Stimulated activated CD4-positive, alpha-beta T cell treated with anti-CD3 and anti-CD28 coated beads, Interleukin-12 subunit alpha, Interleukin-12 subunit beta, amount 100 ng/mL, for 24 hours (primary cell): ENCODE measurements around the gene EDEM3.
A peak's percentile ranks its signal among the peaks of the same experiment; 100 is the strongest.
"Not testable (repeated sequence)": the region's sequence is repeated elsewhere in the genome, so short reads cannot be mapped to it uniquely, and the experiment has no call there.

Experiments used
- DNase-seq, 2 experiments: peaks; one replicate each; pipeline ENCODE4 v3.0.0-alpha.2; 2020; ENCODE audit warnings: low read depth in 2 of 2

The EDEM3 gene, protein sequence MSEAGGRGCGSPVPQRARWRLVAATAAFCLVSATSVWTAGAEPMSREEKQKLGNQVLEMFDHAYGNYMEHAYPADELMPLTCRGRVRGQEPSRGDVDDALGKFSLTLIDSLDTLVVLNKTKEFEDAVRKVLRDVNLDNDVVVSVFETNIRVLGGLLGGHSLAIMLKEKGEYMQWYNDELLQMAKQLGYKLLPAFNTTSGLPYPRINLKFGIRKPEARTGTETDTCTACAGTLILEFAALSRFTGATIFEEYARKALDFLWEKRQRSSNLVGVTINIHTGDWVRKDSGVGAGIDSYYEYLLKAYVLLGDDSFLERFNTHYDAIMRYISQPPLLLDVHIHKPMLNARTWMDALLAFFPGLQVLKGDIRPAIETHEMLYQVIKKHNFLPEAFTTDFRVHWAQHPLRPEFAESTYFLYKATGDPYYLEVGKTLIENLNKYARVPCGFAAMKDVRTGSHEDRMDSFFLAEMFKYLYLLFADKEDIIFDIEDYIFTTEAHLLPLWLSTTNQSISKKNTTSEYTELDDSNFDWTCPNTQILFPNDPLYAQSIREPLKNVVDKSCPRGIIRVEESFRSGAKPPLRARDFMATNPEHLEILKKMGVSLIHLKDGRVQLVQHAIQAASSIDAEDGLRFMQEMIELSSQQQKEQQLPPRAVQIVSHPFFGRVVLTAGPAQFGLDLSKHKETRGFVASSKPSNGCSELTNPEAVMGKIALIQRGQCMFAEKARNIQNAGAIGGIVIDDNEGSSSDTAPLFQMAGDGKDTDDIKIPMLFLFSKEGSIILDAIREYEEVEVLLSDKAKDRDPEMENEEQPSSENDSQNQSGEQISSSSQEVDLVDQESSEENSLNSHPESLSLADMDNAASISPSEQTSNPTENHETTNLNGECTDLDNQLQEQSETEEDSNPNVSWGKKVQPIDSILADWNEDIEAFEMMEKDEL

GRCh38 chr1:184754476-184755225 lies at the start of gene EDEM3:
Gene EDEM3 (minus strand): TSS chr1:184754858. CDS start chr1:184754646, 212 bp downstream.
- peak; percentile 94 to 95 for DNase-seq

DNA sequence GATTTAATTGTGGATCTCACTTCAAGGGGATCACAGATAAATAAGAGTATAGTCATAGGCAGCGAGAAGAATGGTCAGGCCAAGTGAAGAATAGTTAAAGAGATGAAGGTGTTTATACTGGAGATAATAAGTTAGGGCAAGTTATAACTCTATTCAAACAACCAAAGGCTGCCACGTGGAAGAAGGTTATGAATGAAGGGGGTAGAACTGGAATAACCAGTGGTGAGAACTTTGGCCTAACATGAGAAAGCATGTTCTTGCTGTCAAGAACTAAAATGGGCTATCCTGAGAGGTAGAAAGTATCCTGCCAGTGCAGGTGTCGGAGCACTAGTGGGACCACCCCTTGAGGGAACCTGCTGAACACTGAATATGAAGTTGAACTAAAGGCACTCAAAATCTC lies 49.6 kb upstream of the EDEM3 start:
- DNase-seq = no peak

GRCh38 chr1:184803180-184803492 lies 48.5 kb upstream of the EDEM3 start:
- no peak for DNase-seq

- no peak for DNase-seq
Observed at GRCh38 chr1:184802354-184803179, 47.9 kb upstream of the EDEM3 start.

DNA sequence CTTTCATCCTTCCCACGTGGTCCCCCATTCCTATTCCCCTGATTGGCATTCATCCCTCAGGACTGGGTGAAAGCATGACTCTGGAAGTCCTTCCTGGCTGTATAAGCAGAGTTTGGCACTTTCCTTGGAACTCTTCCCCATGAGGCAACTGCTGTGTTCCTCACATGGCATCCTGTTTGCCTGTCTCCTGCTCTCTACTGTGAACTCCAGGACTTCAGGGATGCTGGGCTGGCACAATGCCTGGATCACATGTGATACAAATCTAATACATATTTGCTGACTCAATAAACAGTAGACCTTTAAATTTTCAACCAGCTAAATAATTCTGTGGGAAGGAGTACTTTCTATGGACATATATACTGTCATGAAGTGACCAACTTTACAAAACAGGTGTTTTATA lies 46.8 kb upstream of the EDEM3 start:
- DNase-seq = no peak

GRCh38 chr1:184800876-184801275 lies 46.2 kb upstream of the EDEM3 start:
- DNase-seq = no peak

GRCh38 chr1:184793967-184794366 lies 39.3 kb upstream of the EDEM3 start:
- no peak for DNase-seq

DNA sequence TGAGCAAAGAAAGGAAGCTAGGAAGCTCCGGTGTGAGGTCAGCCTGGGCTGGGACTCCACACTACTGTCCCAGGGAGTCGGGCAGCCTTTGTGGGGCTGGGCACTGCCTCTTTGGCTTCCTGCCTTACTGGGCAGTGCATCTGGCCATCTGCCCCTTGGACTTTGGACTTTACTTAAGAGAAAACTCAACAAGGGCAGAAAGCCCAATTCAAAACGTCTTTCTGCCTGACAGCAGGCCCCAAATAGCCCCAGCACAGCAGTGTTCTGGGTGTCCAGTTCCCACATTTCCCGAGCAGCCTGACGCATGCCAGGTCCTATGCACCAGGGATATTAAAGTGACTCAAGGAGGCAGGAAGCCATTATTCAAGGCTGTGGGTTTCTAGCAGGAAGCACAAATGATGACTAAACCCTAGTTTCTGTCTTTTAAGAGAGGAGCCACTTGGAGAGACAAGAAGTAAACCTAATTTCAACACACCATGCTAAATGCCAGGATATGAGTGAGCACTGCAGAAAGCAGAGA lies 37.9 kb upstream of the EDEM3 start:
- no peak for DNase-seq

DNA sequence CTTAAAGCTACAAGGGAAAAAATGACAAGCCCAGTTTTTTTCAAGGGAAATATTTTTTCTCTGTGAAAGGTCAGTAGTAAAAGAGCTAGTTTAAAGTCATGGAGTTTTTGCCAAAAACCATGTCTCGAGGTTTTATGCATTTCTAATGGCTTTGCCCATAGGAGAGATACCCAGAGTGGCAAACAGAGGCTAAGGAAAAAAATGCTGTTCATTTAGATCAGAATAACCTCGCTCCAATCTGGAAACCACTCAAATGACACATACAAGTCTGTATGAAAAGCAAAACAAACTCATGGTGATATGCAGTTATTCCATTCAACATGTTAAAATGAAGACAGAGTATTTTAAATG lies 36.9 kb upstream of the EDEM3 start:
- no peak for DNase-seq

GRCh38 chr1:184790642-184791549 lies 36.2 kb upstream of the EDEM3 start:
- no peak for DNase-seq

- no peak for DNase-seq
Observed at GRCh38 chr1:184789884-184790283, 35.2 kb upstream of the EDEM3 start.

DNA sequence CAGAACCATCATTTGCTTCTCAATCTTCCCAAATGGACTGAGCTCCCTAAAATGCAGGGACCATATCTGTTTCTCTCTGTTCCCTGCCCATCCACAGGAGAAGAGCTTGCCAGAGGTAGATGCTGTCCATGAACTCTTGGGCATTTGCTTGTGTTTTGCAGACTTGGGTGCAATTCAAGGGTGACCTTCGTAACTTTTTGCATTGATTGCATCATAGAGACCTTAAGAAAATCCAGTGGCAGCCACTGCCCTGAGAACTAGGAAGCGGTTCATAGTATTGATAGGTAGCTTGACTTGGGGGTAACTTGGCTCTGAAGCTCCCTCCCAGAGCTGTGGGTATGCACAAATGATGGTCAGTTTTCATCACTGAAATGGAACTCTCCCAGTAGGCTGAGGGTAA lies 34.3 kb upstream of the EDEM3 start:
- no peak for DNase-seq

DNA sequence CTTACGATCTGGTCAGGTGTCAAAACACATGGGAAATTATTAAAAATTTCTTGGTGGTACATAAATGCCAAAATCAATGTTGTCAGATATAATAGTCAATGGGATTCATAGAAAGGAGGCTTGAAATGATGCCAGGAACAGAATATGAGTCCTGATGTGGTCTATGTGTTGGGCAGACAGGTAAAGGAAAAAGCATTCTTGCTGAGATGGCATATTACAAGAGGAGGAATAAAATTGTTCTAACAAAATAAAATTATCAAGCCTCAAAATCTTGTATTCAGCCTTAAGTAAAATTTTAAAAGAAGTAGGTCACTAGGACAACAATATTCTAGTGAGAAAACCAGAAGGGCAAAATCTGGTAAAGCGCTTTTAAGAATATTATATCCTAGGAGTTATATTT lies 30.9 kb upstream of the EDEM3 start:
- DNase-seq = no peak

DNA sequence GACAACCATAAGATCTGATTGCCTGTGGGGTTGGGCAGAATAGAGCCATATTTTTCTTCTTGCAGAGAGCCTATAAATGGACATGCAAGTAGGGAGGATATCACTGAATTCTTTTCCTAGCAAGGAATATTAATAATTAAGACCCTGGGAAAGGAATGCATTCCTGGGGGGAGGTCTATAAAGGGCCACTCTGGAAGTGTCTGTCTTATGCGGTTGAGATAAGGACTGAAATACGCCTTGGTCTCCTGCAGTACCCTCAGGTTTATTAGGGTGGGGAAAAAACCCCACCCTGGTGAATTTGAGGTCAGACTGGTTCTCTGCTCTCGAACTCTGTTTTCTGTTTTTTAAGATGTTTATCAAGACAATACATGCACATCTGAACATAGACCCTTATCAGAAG lies 29.1 kb upstream of the EDEM3 start:
- DNase-seq = not testable (repeated sequence)

GRCh38 chr1:184781941-184782340 lies 27.3 kb upstream of the EDEM3 start:
- DNase-seq = no peak

DNA sequence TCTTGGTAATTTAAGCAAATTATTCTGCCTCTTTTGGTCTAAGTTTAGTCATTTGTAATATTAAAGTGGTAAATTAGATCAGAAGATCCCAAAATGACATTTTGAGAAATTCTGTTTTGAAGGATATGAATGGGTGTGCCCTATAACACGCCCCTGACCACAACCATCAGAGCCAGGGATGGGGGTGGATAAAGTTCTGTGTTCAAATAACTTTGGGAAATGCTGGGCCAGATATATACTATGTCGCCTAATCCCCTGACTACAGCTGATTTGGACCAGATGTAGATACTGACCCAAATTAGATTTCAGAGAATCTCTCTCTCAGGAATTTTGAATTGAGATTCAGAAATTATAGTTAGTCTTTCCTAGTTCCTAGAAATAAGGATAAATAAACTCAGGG lies 21.2 kb upstream of the EDEM3 start:
- DNase-seq = no peak

DNA sequence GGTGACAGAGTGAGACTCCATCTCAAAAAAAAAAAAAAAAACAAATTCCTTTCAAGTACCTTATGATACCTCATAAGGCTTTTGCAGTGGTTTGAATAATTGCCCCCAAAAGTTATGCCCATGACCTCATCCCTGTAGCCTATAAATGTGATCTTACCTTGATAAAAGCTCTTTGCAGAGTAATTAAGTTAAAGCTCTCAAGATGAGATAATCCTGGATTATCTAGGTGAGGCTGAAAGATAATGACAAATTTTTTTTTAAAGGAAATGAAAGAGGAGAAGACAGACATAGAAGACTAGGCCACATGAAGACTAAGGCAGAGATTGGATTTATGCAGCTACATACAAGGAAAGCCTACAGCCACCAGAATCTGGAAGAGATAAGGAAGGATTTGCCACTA lies 20.7 kb upstream of the EDEM3 start:
- DNase-seq = no peak

- DNase-seq = no peak
Observed at GRCh38 chr1:184773762-184774320, 19.2 kb upstream of the EDEM3 start.

DNA sequence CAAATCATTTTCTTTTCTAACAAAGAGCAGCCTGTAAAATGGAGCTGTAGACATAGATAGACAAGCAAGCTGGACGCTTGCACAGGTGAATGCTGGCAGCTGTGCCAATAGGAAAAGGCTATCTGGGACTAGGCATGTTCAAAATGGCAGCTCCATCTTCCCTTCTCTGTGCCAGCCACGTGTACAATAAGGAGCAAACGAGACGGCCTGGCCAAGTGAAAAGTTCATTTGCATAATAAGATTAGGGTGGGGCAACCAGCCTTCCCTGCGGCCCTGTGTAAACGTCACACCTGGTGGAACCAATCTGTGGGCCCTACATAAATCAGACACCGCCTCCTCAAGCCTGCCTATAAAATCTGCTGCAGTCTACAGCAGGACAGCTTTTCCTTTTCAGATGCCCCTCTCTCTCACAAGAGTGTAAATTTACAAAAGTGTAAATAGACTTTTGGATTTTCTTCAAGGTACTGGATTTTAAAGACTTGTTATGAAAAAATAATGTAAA lies 16.6 kb upstream of the EDEM3 start:
- no peak for DNase-seq
